GM21825 (cell line): ENCODE data around the gene INPP5K.
A peak's percentile ranks its signal among the peaks of the same experiment; 100 is the strongest.
"Not testable (repeated sequence)": the region's sequence is repeated elsewhere in the genome, so short reads cannot be mapped to it uniquely, and the experiment has no call there.

Source experiments
- ATAC-seq: cut with Tn5 transposase; IDR thresholded peaks from one replicate; pipeline ENCODE4 v1.9.1; 2021; ENCODE audit warnings: mild to moderate bottlenecking, moderate library complexity; ENCODE audit not compliant: unreplicated experiment

INPP5K gene

DNA sequence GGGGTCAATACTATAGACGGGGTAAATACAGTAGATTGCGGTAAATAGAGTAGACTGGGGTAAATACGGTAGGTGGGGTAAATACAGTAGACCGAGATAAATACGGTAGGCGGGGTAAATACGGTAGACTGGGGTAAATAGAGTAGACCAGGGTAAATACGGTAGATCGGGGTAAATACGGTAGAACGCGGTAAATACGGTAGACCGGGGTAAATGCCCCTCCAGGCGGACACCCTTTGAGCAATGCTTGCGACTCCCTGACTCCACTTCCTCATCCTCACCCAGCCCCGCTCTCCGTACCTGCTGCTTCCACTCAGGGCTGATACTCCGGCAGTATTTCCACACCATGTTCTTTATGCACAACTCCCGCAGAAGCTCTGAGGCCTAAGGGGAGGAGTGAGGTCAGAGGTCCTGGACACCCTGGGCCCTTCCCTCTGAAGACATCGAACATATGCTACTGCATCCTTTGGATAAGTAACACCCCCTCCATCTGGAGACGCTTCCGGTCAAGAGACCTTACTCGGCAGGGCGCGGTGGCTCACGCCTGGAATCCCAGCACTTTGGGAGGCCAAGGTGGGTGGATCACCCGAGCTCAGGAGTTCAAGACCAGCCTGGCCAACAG, 47.1 kb downstream of the INPP5K start:
- ATAC-seq = no peak

DNA sequence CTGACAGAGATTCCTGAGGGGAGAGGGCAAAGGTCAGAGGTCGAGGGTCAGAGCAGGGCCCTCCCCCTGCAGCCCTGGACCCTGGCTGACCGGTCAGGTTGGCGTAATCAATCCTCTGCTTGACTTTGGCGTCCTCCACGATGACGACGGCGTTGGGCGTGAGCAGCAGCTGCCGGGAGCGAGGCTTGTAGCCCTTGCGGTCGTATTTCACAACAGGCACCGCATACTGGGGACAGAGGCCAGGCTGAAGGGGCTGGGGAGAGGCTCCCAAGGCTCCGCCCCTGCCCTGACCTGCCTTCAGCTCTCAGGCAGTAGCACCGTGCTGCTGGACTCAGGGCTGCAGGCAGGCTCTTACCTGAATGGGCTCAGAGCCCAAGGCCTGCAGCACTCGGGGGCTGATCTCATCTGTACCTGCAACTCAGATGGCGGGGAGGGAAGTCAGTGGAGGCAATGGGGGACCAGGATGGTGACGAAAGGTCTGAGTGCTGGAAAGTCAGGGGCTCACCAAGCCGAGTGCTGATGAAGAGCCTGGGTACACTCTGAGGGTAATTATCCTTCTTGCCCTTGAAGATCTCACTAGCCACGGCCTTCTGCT, 48.4 kb downstream of the INPP5K start:
- ATAC-seq = no peak

DNA sequence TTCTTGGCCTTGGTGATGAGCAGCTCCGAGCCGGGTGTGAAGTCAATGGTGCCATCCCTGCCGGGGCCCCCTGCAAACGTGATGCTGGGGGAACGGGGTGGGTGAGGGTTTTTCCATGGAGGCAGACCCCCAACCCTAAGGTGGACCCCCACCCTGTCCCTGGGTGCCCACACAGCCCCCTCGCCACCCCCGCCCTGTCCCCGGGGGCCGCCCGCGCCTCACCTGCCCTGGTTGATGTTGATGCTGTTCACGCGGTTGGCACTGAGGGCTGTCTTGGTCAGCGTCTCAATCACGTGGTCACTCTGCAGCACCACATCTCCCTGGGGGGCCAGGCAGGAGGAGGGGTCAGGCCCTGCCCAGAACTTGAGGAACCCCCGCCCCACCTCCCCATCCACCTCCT, 49.2 kb downstream of the INPP5K start:
- ATAC-seq = no peak

DNA sequence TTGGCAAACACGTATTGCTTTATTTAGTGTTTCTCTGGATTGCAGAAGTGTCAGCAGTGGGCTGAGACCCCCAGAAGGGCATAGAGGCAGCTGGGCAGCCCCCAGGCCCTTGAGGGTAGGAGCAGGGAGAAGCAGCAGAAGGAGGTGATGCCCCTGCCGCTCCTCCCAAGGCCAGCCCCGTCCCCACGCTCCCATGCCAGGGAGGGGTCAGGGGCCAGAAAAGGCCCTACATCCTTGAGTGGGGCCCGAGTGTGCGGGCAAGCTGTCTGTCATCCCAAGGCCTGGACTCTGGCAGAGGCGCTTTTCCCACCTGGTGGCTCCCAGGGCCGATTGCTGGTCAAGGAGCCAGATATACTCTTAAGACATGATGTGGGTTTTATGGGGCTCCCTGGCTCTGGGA, 52.2 kb downstream of the INPP5K start:
- no peak for ATAC-seq

- ATAC-seq = no peak
Observed at GRCh38 chr17:1462164-1463112, 54.0 kb downstream of the INPP5K start.

GRCh38 chr17:1461198-1461944, 55.0 kb downstream of the INPP5K start:
- no peak for ATAC-seq

DNA sequence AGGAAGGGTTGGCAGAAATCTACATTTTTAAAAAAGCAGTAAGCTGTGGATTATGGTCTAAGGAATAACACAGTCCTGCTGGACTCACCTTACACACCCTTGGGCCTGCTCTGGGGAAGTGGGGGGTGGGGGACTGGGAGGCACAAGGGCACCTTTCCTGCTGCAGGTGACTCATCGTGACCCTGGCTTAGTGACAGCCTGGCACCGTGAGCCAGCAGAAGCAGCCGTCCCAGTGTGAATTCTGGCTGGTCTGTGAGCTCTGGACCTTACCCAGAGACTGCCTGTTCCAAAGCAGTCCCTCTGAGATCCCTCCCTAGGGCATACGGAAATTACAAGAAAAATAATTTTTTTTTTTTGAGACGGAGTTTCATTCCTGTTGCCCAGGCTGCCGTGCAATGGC, 56.2 kb downstream of the INPP5K start:
- no peak for ATAC-seq

- ATAC-seq = peak; percentile 76
Observed at GRCh38 chr17:1455797-1456599, 60.4 kb downstream of the INPP5K start, which contains the start of gene CRK. TSS of gene CRK (minus strand) at chr17:1456232. CDS start at chr17:1456117, 115 bp downstream.

GRCh38 chr17:1455291-1455796, 61.1 kb downstream of the INPP5K start:
- peak; percentile 38 for ATAC-seq

DNA sequence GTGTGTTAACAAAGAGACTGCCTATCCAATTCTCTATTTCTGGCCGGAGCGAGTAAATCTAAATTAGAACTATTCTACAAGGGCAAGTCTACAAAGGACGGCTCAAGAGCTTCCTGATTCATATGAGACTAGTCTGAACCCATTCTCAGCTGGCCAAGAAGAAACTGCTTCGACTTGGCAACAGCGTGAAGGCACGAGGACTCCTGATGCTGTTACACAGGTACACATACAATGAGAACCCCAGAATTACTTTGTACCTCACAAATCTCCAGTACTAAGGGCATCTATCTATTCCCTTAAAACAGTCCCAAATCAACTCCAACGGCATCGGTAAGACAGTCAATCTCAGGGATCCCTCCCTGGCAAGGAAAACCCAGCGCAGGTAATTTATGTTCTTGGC, 61.9 kb downstream of the INPP5K start:
- ATAC-seq = no peak

- not testable (repeated sequence) for ATAC-seq
Observed at GRCh38 chr17:1453694-1454093, 62.7 kb downstream of the INPP5K start.

GRCh38 chr17:1452836-1453235, 63.6 kb downstream of the INPP5K start:
- no peak for ATAC-seq

DNA sequence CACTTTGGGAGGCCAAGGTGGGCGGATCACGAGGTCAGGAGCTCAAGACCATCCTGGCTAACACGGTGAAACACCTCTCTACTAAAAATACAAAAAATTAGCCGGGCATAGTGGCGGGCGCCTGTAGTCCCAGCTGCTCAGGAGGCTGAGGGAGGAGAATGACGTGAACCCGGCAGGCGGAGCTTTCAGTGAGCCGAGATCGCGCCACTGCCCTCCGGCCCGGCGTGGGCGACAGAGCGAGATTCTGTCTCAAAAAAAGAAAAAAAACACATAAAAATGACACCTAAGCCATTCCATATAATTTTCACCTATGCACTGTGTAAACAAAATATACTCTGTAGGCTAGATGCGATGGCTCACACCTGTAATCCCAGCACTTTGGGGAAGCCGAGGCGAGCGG, 66.2 kb downstream of the INPP5K start:
- ATAC-seq = not testable (repeated sequence)

- ATAC-seq = no peak
Observed at GRCh38 chr17:1449412-1449967, 66.9 kb downstream of the INPP5K start.

DNA sequence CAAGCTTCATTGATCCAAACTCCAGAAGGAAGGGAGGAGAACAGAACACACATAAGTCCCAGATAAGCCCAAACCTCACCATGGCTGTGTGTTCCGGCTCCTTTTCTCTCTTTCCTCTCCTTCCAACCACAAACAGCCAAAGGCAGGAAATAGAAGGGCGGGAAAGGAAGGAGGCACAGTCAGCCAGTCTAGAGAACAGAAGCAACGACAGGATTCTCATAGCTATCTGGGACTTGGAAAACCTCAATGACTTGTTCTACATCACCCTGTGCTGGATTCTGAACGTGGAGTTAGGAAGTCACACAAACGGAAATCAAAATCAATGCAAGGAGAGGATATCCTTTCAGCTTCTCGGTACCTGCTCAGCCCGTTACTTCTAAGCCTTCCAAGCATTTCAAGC, 69.4 kb downstream of the INPP5K start:
- ATAC-seq = no peak

- no peak for ATAC-seq
Observed at GRCh38 chr17:1446201-1446600, 70.2 kb downstream of the INPP5K start.

GRCh38 chr17:1445695-1446094, 70.7 kb downstream of the INPP5K start:
- not testable (repeated sequence) for ATAC-seq
